Gastrocnemius medialis (tissue), 4 donors: ENCODE data around the gene APOBEC3H.
"Not testable (repeated sequence)": the region's sequence is repeated elsewhere in the genome, so short reads cannot be mapped to it uniquely, and the experiment has no call there.

Experiments
- CTCF ChIP-seq, 5 experiments: fragments of 450-650 bp in 3 of 5; fragments of 200-600 bp in 2 of 5; sonication (generic) in 2 of 5; IDR thresholded peaks in 4 of 5; conservative IDR thresholded peaks in 1 of 5; 1 replicate in 4 of 5; 2 replicates in 1 of 5; pipeline ENCODE4 v1.5.1; 2016 to 2019; ENCODE audit warnings: antibody characterized with exemption in 5 of 5, mild to moderate bottlenecking in 3 of 5, moderate library complexity in 3 of 5
- POLR2A ChIP-seq, 2 donors: fragments of 450-650 bp; IDR thresholded peaks; one replicate each; pipeline ENCODE4 v1.6.1; 2017; ENCODE audit warnings: antibody characterized with exemption in 2 of 2, mild to moderate bottlenecking in 2 of 2, moderate library complexity in 2 of 2

- not testable (repeated sequence) for TF ChIP-seq CTCF (IDR thresholded peaks at IDR 0.05 in 4 of 5, conservative IDR thresholded peaks at IDR 0.05 in 1 of 5); POLR2A (IDR thresholded peaks at IDR 0.05)
These were observed 19.8 kb upstream of the APOBEC3H start, which contains the start of gene APOBEC3G for GRCh38 chr22:39077026-39077840.
